ENCODE measurements around the gene TOPBP1.

DNA sequence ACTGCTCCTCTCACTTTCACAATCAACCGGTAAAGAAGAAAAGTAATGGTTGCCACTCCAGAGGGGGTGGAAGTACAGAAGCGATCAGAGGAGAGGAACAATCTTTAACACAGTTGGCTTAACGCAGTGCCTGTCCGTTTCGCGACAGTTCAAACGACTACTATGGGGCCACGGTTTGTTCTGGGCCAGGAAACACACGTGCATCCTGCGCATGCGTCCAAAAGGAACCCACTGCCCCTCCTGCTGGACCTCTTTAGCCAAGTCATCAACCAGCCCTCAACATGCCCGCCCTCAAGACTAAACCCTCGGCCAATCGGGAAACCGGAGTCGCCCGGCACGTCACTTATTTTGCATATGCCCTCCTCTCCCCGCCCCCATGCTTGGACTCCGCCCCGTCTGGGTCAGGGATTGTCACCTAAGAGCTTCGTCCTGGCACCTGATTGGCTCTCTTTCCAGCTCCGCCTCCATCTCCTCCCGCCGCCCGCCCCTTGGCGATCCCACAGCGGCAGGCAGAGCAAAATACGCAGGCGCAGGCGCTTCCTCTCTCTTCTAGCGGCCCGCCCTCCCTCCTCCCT is 88.6 kb downstream of the TOPBP1 start:
- TF ChIP-seq, protein P1, sequence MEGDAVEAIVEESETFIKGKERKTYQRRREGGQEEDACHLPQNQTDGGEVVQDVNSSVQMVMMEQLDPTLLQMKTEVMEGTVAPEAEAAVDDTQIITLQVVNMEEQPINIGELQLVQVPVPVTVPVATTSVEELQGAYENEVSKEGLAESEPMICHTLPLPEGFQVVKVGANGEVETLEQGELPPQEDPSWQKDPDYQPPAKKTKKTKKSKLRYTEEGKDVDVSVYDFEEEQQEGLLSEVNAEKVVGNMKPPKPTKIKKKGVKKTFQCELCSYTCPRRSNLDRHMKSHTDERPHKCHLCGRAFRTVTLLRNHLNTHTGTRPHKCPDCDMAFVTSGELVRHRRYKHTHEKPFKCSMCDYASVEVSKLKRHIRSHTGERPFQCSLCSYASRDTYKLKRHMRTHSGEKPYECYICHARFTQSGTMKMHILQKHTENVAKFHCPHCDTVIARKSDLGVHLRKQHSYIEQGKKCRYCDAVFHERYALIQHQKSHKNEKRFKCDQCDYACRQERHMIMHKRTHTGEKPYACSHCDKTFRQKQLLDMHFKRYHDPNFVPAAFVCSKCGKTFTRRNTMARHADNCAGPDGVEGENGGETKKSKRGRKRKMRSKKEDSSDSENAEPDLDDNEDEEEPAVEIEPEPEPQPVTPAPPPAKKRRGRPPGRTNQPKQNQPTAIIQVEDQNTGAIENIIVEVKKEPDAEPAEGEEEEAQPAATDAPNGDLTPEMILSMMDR (optimal IDR thresholded peaks at IDR 0.05 in 1 of 3, IDR thresholded peaks at IDR 0.05 in 1 of 3, conservative IDR thresholded peaks at IDR 0.05 in 1 of 3; ENCODE audit: extremely low read depth in 1 of 3, insufficient read depth in 2 of 3, low read length in 3 of 3) = peak in 1 of 3 experiments; percentile 19
- TF ChIP-seq EZH2 (IDR thresholded peaks at IDR 0.05; ENCODE audit: low read length) = no peak
